HepG2 (cell line): Measurements from ENCODE around the gene TANC1. TPM values are rescaled to one million over a fixed set of nuclear protein-coding genes. Genes with fewer than 3 reads are reported as not detected.

Experiments
- ATAC-seq: fragments of 200-7000 bp; cut with Tn5 transposase; 3 replicates; pipeline ENCODE4 v1.9.1; 2020; ENCODE audit warnings: mild to moderate bottlenecking, moderate library complexity
- BruUV-seq: library from RNA; stranded (reverse); fragments of 400-500 nt; replicated peaks from 2 replicates; lab custom pipeline; 2021; lab: Mats Ljungman, UMichigan
- CTCF ChIA-PET: fragments of 300-600 bp; formaldehyde crosslinking; extraction: SDS; loops from one replicate; lab custom pipeline; 2021; ENCODE audit warnings: low total read pairs, inconsistent platforms, low intra/inter-chr PET ratio; lab: Yijun Ruan, JAX
- POLR2A ChIA-PET: fragments of 350-600 bp; sonication (Branson Sonifier 250); formaldehyde crosslinking; loops from one replicate; lab custom pipeline; 2020; ENCODE audit warnings: antibody characterized with exemption, inconsistent platforms; lab: Yijun Ruan, JAX
- DNase-seq: peaks from one replicate; pipeline ENCODE4 v3.0.0-alpha.2; 2015; ENCODE audit warnings: low spot score
- FAIRE-seq: peaks from 3 replicates; lab custom pipeline; 2011; peaks lifted over from hg19 to GRCh38; lab: Jason Lieb, UNC
- H2AFZ ChIP-seq: one replicate; pipeline ENCODE4 v1.6.1; 2011; ENCODE audit warnings: low read length, inconsistent platforms
- H3K27ac ChIP-seq: fragments of 300-600 bp; 3 replicates; pipeline ENCODE4 v1.8.0; 2011; ENCODE audit warnings: mixed run types, mild to moderate bottlenecking, mixed read lengths, low read length, inconsistent platforms; ENCODE audit not compliant: insufficient read depth; ENCODE audit errors: extremely low read length
- H3K27me3 ChIP-seq, 2 experiments: fragments of 200-600 bp in 1 of 2; 2 replicates in 1 of 2; 3 replicates in 1 of 2; pipeline versions ENCODE4 v1.6.0 to v1.8.0; 2011; ENCODE audit warnings: low read length in 2 of 2, mild to moderate bottlenecking in 2 of 2, moderate library complexity in 2 of 2, inconsistent platforms in 1 of 2; ENCODE audit not compliant: insufficient read depth in 2 of 2, control insufficient read depth in 1 of 2
- H3K36me3 ChIP-seq, 2 experiments: fragments of 200-600 bp in 1 of 2; replicated peaks in 1 of 2; 2 replicates in 1 of 2; 3 replicates in 1 of 2; pipeline versions ENCODE4 v1.5.1 to v1.8.0; 2011; ENCODE audit warnings: low read length in 2 of 2, inconsistent platforms in 1 of 2; ENCODE audit not compliant: insufficient read depth in 2 of 2, control insufficient read depth in 1 of 2
- H3K4me1 ChIP-seq: 2 replicates; pipeline ENCODE4 v1.5.1; 2012; ENCODE audit warnings: low read length, inconsistent platforms; ENCODE audit not compliant: insufficient read depth
- H3K4me2 ChIP-seq: 2 replicates; pipeline ENCODE4 v1.6.0; 2011; ENCODE audit warnings: low read depth, low read length, inconsistent platforms
- H3K4me3 ChIP-seq, 3 experiments: fragments of 200-600 bp in 1 of 3; sonication (generic), shearing (Covaris generic) in 1 of 3; replicated peaks in 1 of 3; 2 replicates each; pipeline ENCODE4 v1.5.1; 2011 to 2016; ENCODE audit warnings: low read length in 3 of 3, inconsistent platforms in 2 of 3, low read depth in 2 of 3, mild to moderate bottlenecking in 2 of 3, control low read depth in 1 of 3, mixed read lengths in 1 of 3; ENCODE audit not compliant: insufficient read depth in 1 of 3
- H3K79me2 ChIP-seq: one replicate; pipeline ENCODE4 v1.6.1; 2011; ENCODE audit warnings: low read length, inconsistent platforms; ENCODE audit not compliant: insufficient read depth
- H3K9ac ChIP-seq: 2 replicates; pipeline ENCODE4 v1.6.0; 2011; ENCODE audit warnings: mild to moderate bottlenecking, low read depth, low read length, inconsistent platforms; ENCODE audit not compliant: insufficient read depth
- H3K9me3 ChIP-seq: 2 replicates; pipeline ENCODE4 v1.5.1; 2012; ENCODE audit warnings: mild to moderate bottlenecking, low read length
- H4K20me1 ChIP-seq: 2 replicates; pipeline ENCODE4 v1.6.0; 2011; ENCODE audit warnings: inconsistent platforms, mild to moderate bottlenecking, low read length, moderate library complexity; ENCODE audit not compliant: insufficient read depth
- AGO2 ChIP-seq: fragments of 200-400 bp; formaldehyde crosslinking; optimal IDR thresholded peaks from 2 replicates; pipeline ENCODE3; 2017; ENCODE audit warnings: mild to moderate bottlenecking, low read depth, low read length, moderate library complexity
- ARNT2 ChIP-seq: sonication (generic); formaldehyde crosslinking; IDR thresholded peaks from 2 replicates; pipeline ENCODE4 v1.8.0; 2022; ENCODE audit warnings: mild to moderate bottlenecking, low read depth, missing genetic modification reagents, moderate library complexity
- CEBPB ChIP-seq: IDR thresholded peaks from 2 replicates; pipeline ENCODE4 v1.6.1; 2011; ENCODE audit warnings: low read depth, low read length, improper control_type of control experiment, borderline replicate concordance
- KMT2B ChIP-seq: IDR thresholded peaks from 2 replicates; pipeline ENCODE4 v1.6.1; 2016; ENCODE audit warnings: missing genetic modification reagents, missing compliant biosample characterization
- RXRB ChIP-seq: IDR thresholded peaks from 2 replicates; pipeline ENCODE4 v1.6.1; 2016; ENCODE audit warnings: borderline replicate concordance, missing genetic modification reagents, missing compliant biosample characterization
- ZFP41 ChIP-seq: sonication (generic); formaldehyde crosslinking; IDR thresholded peaks from 2 replicates; pipeline ENCODE4 v1.4.0; 2020; ENCODE audit warnings: mild to moderate bottlenecking, missing genetic modification reagents, borderline replicate concordance
- ZNF121 ChIP-seq: sonication (generic); formaldehyde crosslinking; IDR thresholded peaks from 2 replicates; pipeline ENCODE4 v1.5.0; 2020; ENCODE audit warnings: mild to moderate bottlenecking, missing genetic modification reagents
- ZNF382 ChIP-seq: sonication (generic); formaldehyde crosslinking; IDR thresholded peaks from 2 replicates; pipeline ENCODE4 v1.5.0; 2020; ENCODE audit warnings: missing genetic modification reagents, mild to moderate bottlenecking, borderline replicate concordance
- ZNF446 ChIP-seq: sonication (generic); formaldehyde crosslinking; IDR thresholded peaks from 2 replicates; pipeline ENCODE4 v1.5.0; 2020; ENCODE audit warnings: mild to moderate bottlenecking, missing genetic modification reagents
- ZNF841 ChIP-seq: sonication (generic); formaldehyde crosslinking; IDR thresholded peaks from 2 replicates; pipeline ENCODE4 v1.8.1; 2023; ENCODE audit warnings: missing genetic modification reagents, borderline replicate concordance
- ZSCAN29 ChIP-seq: sonication (generic); formaldehyde crosslinking; conservative IDR thresholded peaks from 2 replicates; pipeline ENCODE4 v1.4.0; 2020; ENCODE audit warnings: mild to moderate bottlenecking, missing genetic modification reagents
- WGBS: methylation state at CpG from one replicate; pipeline ENCODE4 v1.1.6; 2017; ENCODE audit warnings: low lambda C conversion rate; 5-methylcytosine and 5-hydroxymethylcytosine counted together
- in situ Hi-C: cut with HindIII; loops from 2 replicates; pipeline ENCODE4 v1.10.0; 2017; ENCODE audit warnings: low pct_unique_long_range_greater_than_20kb; ENCODE audit not compliant: extremely low pct_ligation_motif_present
- intact Hi-C: fragments of 100-400 bp; cut with micrococcal nuclease; formaldehyde crosslinking; loops from one replicate; pipeline ENCODE4 v1.10.0; 2022; ENCODE audit not compliant: unreplicated experiment
- polyA plus RNA-seq, 8 experiments: library from polyadenylated mRNA; depleted of rRNA in 3 of 8; stranded (reverse) in 7 of 8; unstranded in 1 of 8; fragments of >200 nt; fragmentation: Illumina TruSeq in 4 of 8; extraction: Trizol in 4 of 8; gene quantifications; 2 replicates each; pipeline versions ENCODE4 v1.2.1 to v1.2.3, GENCODE V29; 2011 to 2016; ENCODE audit warnings: low read depth in 4 of 8, missing spikeins in 1 of 8, mixed read lengths in 1 of 8; ENCODE audit not compliant: insufficient read depth in 1 of 8
- total RNA-seq, 5 experiments: library from RNA; depleted of rRNA; stranded (reverse); fragments of >200 nt; fragmentation: Illumina TruSeq; extraction: Trizol; gene quantifications; 2 replicates each; pipeline ENCODE4 v1.2.3, GENCODE V29; 2016; ENCODE audit warnings: low read depth in 1 of 5
- TF ChIP-seq, protein P1 (sequence below): sonication (generic); formaldehyde crosslinking; conservative IDR thresholded peaks from 2 replicates; pipeline ENCODE4 v1.4.0; 2020; ENCODE audit warnings: missing genetic modification reagents
- TF ChIP-seq, protein P2 (sequence below): sonication (generic); formaldehyde crosslinking; IDR thresholded peaks from 2 replicates; pipeline ENCODE4 v1.8.0; 2022; ENCODE audit warnings: mild to moderate bottlenecking, missing genetic modification reagents; ENCODE audit not compliant: insufficient replicate concordance
- TF ChIP-seq, protein P3 (sequence below): IDR thresholded peaks from 2 replicates; pipeline ENCODE4 v1.6.1; 2018; ENCODE audit warnings: missing genetic modification reagents, mild to moderate bottlenecking, missing compliant biosample characterization

TANC1 gene
- total and polyA plus RNA-seq, 2 of the 13 experiments (the other 11 are each of a cell fraction or from before 2014, with no cell fraction given): 2.3 to 5.6 TPM

DNA sequence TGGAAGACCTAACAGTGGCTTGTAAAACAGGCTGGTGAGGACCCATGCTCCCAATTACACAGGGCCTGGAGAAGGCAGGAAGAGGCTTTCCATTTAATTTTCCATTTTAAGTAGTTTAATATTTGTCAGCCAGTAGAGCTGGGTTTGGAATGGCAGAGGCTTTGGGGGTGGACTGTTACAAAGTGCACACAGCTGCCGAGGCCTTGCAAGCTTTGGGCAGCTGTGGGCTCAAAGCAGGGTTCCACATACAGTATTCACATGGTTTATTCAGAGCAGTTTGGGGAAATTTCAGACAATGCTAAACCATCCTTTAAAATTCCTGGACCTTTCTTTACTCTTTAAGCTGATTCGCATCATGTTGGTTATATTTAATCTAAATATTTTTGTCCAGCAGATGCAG lies 185.5 kb downstream of the TANC1 start:
- Histone ChIP-seq H2AFZ (no peak overlapping the region), H3K9ac (no peak overlapping the region), H3K27ac (no peak overlapping the region), H3K4me1 (no peaks in the 10 kb centered on the region), H4K20me1 (no peaks in the 10 kb centered on the region), H3K27me3 (no peaks in the 10 kb centered on the region), H3K9me3 (no peaks in the 10 kb centered on the region), H3K36me3 (0 out of 5 replicates have a peak, but pooled peaks cover 0 to 2% of the 10 kb centered on the region in 2 experiments), H3K4me3 (no peak overlapping the region), H3K4me2 (no peak overlapping the region), H3K79me2 (no peaks in the 10 kb centered on the region)
- in situ Hi-C loops: no loop called here
- ATAC-seq: no peak
- POLR2A ChIA-PET: no interaction called here
- DNase-seq: no peak
- BruUV-seq: no TSS peak
- FAIRE-seq: no peak
- WGBS: 84% methylated on average over 2 of the region's 2 CpGs
- CTCF ChIA-PET: no interaction called here
- intact Hi-C loops: no loop called here
- TF ChIP-seq ZNF841 (CRISPR knock-in tag): no peak
- TF ChIP-seq, protein P1, sequence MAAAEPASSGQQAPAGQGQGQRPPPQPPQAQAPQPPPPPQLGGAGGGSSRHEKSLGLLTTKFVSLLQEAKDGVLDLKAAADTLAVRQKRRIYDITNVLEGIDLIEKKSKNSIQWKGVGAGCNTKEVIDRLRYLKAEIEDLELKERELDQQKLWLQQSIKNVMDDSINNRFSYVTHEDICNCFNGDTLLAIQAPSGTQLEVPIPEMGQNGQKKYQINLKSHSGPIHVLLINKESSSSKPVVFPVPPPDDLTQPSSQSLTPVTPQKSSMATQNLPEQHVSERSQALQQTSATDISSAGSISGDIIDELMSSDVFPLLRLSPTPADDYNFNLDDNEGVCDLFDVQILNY (CRISPR knock-in tag): no peak
- TF ChIP-seq ARNT2 (CRISPR knock-in tag): no peak
- no peak for TF ChIP-seq ZNF382 (CRISPR knock-in tag)
- TF ChIP-seq, protein P2, sequence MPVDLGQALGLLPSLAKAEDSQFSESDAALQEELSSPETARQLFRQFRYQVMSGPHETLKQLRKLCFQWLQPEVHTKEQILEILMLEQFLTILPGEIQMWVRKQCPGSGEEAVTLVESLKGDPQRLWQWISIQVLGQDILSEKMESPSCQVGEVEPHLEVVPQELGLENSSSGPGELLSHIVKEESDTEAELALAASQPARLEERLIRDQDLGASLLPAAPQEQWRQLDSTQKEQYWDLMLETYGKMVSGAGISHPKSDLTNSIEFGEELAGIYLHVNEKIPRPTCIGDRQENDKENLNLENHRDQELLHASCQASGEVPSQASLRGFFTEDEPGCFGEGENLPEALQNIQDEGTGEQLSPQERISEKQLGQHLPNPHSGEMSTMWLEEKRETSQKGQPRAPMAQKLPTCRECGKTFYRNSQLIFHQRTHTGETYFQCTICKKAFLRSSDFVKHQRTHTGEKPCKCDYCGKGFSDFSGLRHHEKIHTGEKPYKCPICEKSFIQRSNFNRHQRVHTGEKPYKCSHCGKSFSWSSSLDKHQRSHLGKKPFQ (CRISPR knock-in tag): no peak
- TF ChIP-seq CEBPB: no peak
- TF ChIP-seq AGO2: no peak
- TF ChIP-seq RXRB (CRISPR knock-in tag): no peak
- no peak for TF ChIP-seq KMT2B (CRISPR knock-in tag)
- no peak for TF ChIP-seq ZNF121 (CRISPR knock-in tag)
- no peak for TF ChIP-seq ZFP41 (CRISPR knock-in tag)
- TF ChIP-seq, protein P3, sequence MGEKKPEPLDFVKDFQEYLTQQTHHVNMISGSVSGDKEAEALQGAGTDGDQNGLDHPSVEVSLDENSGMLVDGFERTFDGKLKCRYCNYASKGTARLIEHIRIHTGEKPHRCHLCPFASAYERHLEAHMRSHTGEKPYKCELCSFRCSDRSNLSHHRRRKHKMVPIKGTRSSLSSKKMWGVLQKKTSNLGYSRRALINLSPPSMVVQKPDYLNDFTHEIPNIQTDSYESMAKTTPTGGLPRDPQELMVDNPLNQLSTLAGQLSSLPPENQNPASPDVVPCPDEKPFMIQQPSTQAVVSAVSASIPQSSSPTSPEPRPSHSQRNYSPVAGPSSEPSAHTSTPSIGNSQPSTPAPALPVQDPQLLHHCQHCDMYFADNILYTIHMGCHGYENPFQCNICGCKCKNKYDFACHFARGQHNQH (CRISPR knock-in tag): no peak
- no peak for TF ChIP-seq ZNF446
- TF ChIP-seq ZSCAN29 (CRISPR knock-in tag): no peak
